ENCODE measurements around the gene SPOCK3.

GRCh38 chr4:167144605-167145004, 89.7 kb downstream of the SPOCK3 start:
- TF ChIP-seq POLR2AphosphoS5 (IDR thresholded peaks at IDR 0.05; ENCODE audit: low read depth, low read length) (no peak), CTCF (IDR thresholded peaks at IDR 0.05) (no peak)

Data from Panc1 (cell line).